Measurements from ENCODE around the gene LCLAT1.

GRCh38 chr2:30406853-30407252 is 40.2 kb upstream of the LCLAT1 start:
- TF ChIP-seq CTCF (IDR thresholded peaks at IDR 0.05) (no peak), EP300 (IDR thresholded peaks at IDR 0.05) (no peak)
